ENCODE data around the gene ARG1. TPM values are rescaled to one million over a fixed set of nuclear protein-coding genes. Genes with fewer than 3 reads are reported as not detected.

The ARG1 gene
- total and polyA plus RNA-seq, 2 of the 8 experiments (the other 6 are each of a cell fraction or from before 2014, with no cell fraction given): not detected

DNA sequence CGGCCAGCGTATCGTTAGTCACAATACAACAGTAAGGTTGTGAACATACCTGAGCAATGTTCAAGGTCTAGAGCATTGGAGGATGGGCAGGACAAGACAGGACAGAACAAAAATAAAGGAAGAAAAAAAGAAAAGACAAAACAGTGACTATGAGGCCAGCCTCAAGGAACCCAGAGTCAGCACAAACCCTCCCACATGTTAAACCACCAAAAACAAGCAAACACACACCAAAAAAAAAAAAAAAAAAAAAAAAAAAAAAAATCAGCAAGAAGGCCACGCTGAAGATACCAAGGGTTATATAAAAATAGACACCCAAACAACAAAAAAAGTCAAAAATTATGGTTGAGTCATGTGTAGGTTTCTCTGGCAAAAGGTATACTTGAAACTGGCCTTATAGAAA lies 42.2 kb downstream of the ARG1 start:
- Histone ChIP-seq H3K4me2 (ENCODE audit: insufficient read depth in 1 of 2, low read depth in 2 of 2, low read length in 2 of 2) (no peak overlapping the region), H3K4ac (replicated peaks; ENCODE audit: insufficient read length, low read depth, low read length) (no peak overlapping the region), H3K27me3 (replicated peaks in 1 of 4; ENCODE audit: control insufficient read depth in 3 of 4, extremely low read depth in 1 of 4, insufficient read depth in 3 of 4, low read length in 3 of 4) (no peaks in the 10 kb centered on the region), H2AFZ (ENCODE audit: low read length) (no peak overlapping the region), H2BK5ac (ENCODE audit: low read depth, low read length) (no peak overlapping the region), H3K79me2 (ENCODE audit: control insufficient read depth in 1 of 2, insufficient read depth in 2 of 2, low read length in 2 of 2) (no peaks in the 10 kb centered on the region), H2BK15ac (ENCODE audit: low read length) (no peak overlapping the region), H3K79me1 (ENCODE audit: low read depth, low read length) (no peaks in the 10 kb centered on the region), H3K4me1 (replicated peaks in 1 of 4; ENCODE audit: control insufficient read depth in 3 of 4, insufficient read depth in 4 of 4, low read length in 3 of 4) (no peaks in the 10 kb centered on the region), H2BK120ac (replicated peaks; ENCODE audit: low read depth, low read length) (no peak overlapping the region), H3K27ac (ENCODE audit: low read depth, low read length) (no peak overlapping the region), H4K8ac (ENCODE audit: extremely low read depth, insufficient read depth, low read length) (no peak overlapping the region), H3K23me2 (ENCODE audit: low read depth, low read length) (no peaks in the 10 kb centered on the region), H3K4me3 (ENCODE audit: extremely low read depth in 1 of 4, insufficient read depth in 2 of 4, low read depth in 3 of 4, low read length in 4 of 4) (no peak overlapping the region), H3K14ac (ENCODE audit: insufficient read length) (no peak overlapping the region), H3K9me3 (ENCODE audit: insufficient read depth in 2 of 2, low read depth in 1 of 2, low read length in 1 of 2) (no peaks in the 10 kb centered on the region), H3K23ac (ENCODE audit: insufficient read length) (no peak overlapping the region), H3K9ac (replicated peaks in 1 of 4; ENCODE audit: extremely low read depth in 1 of 4, low read depth in 3 of 4, low read length in 3 of 4) (no peak overlapping the region), H2BK12ac (ENCODE audit: low read depth, low read length) (no peak overlapping the region), H3K56ac (replicated peaks; ENCODE audit: insufficient read length, low read depth, low read length) (no peak overlapping the region), H4K91ac (replicated peaks; ENCODE audit: insufficient read length, low read length) (no peak overlapping the region), H3K18ac (ENCODE audit: extremely low read depth, low read length) (no peak overlapping the region), H4K20me1 (replicated peaks in 1 of 2; ENCODE audit: control insufficient read depth in 1 of 2, insufficient read depth in 2 of 2, low read length in 2 of 2) (peaks cover 0 to 1% of the 10 kb centered on the region in 2 experiments), H2AK5ac (ENCODE audit: low read depth, low read length) (no peak overlapping the region), H2BK20ac (ENCODE audit: low read length) (no peak overlapping the region), H4K5ac (ENCODE audit: insufficient read length, low read depth, low read length) (no peak overlapping the region), H3K36me3 (ENCODE audit: control insufficient read depth in 2 of 4, insufficient read depth in 4 of 4, low read length in 3 of 4) (peaks cover 2 to 59% (median 15%) of the 10 kb centered on the region in 4 experiments)
- ChIA-PET CTCF (ENCODE audit: partially characterized antibody) (no interaction called here), POLR2A (ENCODE audit: partially characterized antibody) (no interaction called here)
- DNase-seq (ENCODE audit: low read depth in 1 of 2, low spot score in 2 of 2): no peak
- no peak for FAIRE-seq
- 91% methylated on average over 3 of the region's 4 CpGs; no CpG with 5 or more reads in 1 of the 2 experiments for WGBS, 2 experiments (ENCODE audit: extremely low coverage in 1 of 2, insufficient coverage in 1 of 2, insufficient read length in 1 of 2, insufficient replicate concordance in 2 of 2, low coverage in 1 of 2, low lambda C conversion rate in 2 of 2, missing lambda C conversion rate in 1 of 2)
- TF ChIP-seq KDM5A (IDR thresholded peaks at IDR 0.05; ENCODE audit: low read length): no peak

All from H1 (cell line).